Measurements from ENCODE around the gene TMEM131. TPM values are rescaled to one million over a fixed set of nuclear protein-coding genes. Genes with fewer than 3 reads are reported as not detected.
"Not testable (repeated sequence)": the region's sequence is repeated elsewhere in the genome, so short reads cannot be mapped to it uniquely, and the experiment has no call there.

Gene TMEM131
- total RNA-seq, 4 donors from 2014 or later: 39.0 to 58.5 (median 41.3) TPM

DNA sequence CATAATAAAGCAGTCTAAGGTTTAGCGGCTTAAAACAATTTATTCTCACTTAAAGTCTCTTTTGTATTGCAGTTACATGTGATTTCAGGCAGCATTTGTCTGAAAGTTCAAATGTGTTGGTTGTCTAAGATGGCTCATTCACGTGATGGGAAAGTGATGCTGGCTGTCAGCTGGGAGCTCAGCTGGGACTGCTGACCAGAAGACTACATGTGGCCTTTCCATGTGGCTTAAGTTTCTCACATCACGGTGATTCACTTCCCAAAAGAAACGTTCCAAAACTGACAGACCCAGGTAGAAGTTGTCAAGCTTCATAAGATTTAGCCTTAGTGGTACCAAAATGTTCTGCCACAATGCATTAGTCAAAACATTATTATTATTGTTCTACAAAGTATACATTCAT is 76.9 kb downstream of the TMEM131 start:
- no peaks in the 10 kb centered on the region for H3K9me3 ChIP-seq
- no peak overlapping the region for H3K27ac ChIP-seq
- peaks cover 0 to 10% (median 0%) of the 10 kb centered on the region in 4 donors for H3K4me1 ChIP-seq
- DNase-seq (ENCODE audit: low spot score in 2 of 2): no peak
- H3K4me3 ChIP-seq: no peak overlapping the region
- TF ChIP-seq, protein P1, sequence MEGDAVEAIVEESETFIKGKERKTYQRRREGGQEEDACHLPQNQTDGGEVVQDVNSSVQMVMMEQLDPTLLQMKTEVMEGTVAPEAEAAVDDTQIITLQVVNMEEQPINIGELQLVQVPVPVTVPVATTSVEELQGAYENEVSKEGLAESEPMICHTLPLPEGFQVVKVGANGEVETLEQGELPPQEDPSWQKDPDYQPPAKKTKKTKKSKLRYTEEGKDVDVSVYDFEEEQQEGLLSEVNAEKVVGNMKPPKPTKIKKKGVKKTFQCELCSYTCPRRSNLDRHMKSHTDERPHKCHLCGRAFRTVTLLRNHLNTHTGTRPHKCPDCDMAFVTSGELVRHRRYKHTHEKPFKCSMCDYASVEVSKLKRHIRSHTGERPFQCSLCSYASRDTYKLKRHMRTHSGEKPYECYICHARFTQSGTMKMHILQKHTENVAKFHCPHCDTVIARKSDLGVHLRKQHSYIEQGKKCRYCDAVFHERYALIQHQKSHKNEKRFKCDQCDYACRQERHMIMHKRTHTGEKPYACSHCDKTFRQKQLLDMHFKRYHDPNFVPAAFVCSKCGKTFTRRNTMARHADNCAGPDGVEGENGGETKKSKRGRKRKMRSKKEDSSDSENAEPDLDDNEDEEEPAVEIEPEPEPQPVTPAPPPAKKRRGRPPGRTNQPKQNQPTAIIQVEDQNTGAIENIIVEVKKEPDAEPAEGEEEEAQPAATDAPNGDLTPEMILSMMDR (IDR thresholded peaks at IDR 0.05): no peak
- peaks cover 0 to 21% (median 0%) of the 10 kb centered on the region in 3 donors for H3K36me3 ChIP-seq
- WGBS, 2 donors: 89 to 92% methylated on average over 4 of the region's 4 CpGs
- H3K27me3 ChIP-seq: no peaks in the 10 kb centered on the region

GRCh38 chr2:97917668-97918067 is 78.1 kb downstream of the TMEM131 start:
- H3K9me3 ChIP-seq; H3K27ac ChIP-seq; H3K27me3 ChIP-seq; DNase-seq (ENCODE audit: low spot score in 2 of 2); H3K4me3 ChIP-seq: not testable (repeated sequence)
- WGBS, 2 donors: 93 to 96% methylated on average over 7 of the region's 7 CpGs
- Histone ChIP-seq H3K4me1 (peaks cover 0 to 10% (median 0%) of the 10 kb centered on the region in 4 donors), H3K36me3 (peaks cover 0 to 13% (median 0%) of the 10 kb centered on the region in 3 donors)

GRCh38 chr2:97914691-97915213 is 81.0 kb downstream of the TMEM131 start:
- Histone ChIP-seq H3K4me1 (peaks cover 0 to 16% (median 0%) of the 10 kb centered on the region in 4 donors), H3K9me3 (peaks cover 0 to 3% (median 0%) of the 10 kb centered on the region in 4 donors), H3K4me3 (no peak overlapping the region), H3K27ac (no peak overlapping the region), H3K36me3 (peaks cover 0 to 17% (median 0%) of the 10 kb centered on the region in 3 donors), H3K27me3 (no peaks in the 10 kb centered on the region)
- TF ChIP-seq POLR2A (IDR thresholded peaks at IDR 0.05): no peak
- TF ChIP-seq, protein P1 (IDR thresholded peaks at IDR 0.05): no peak
- no peak for TF ChIP-seq EP300 (IDR thresholded peaks at IDR 0.05)
- no peak for DNase-seq (ENCODE audit: low spot score in 2 of 2)
- WGBS, 2 donors: 78 to 80% methylated on average over 5 of the region's 5 CpGs

DNA sequence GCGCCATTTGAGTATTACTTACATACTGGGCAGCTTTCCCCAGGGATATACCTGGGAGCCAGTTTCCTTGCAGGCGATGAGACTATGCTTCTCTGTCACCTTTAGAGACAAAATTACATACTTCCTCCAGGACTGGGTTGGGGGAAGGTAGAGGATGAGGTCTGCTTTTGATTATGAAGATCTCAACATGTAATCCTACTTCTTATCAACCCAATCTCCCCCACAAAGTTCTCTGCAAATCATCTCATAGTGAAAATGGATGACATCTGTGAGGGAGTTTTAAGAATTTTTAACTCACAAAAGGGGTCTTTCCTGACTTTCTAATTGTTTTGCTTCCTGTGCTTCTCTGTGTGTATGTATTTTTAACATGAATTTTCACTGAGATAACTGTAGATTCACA is 81.9 kb downstream of the TMEM131 start:
- H3K27me3 ChIP-seq: no peaks in the 10 kb centered on the region
- no peak for TF ChIP-seq POLR2A (IDR thresholded peaks at IDR 0.05)
- peaks cover 0 to 8% (median 0%) of the 10 kb centered on the region in 3 donors for H3K36me3 ChIP-seq
- H3K27ac ChIP-seq: no peak overlapping the region
- H3K4me1 ChIP-seq: peaks cover 0 to 16% (median 0%) of the 10 kb centered on the region in 4 donors
- peaks cover 0 to 3% (median 0%) of the 10 kb centered on the region in 4 donors for H3K9me3 ChIP-seq
- no peak overlapping the region for H3K4me3 ChIP-seq
- 96 to 97% methylated on average over 2 of the region's 2 CpGs for WGBS, 2 donors
- no peak for DNase-seq (ENCODE audit: low spot score in 2 of 2)

GRCh38 chr2:97911922-97912575 is 83.7 kb downstream of the TMEM131 start:
- H3K9me3 ChIP-seq: peaks cover 0 to 3% (median 0%) of the 10 kb centered on the region in 4 donors
- no peaks in the 10 kb centered on the region for H3K27me3 ChIP-seq
- H3K36me3 ChIP-seq: peaks cover 0 to 17% (median 0%) of the 10 kb centered on the region in 3 donors
- peaks cover 0 to 16% (median 0%) of the 10 kb centered on the region in 4 donors for H3K4me1 ChIP-seq
- WGBS, 2 donors: 44 to 51% methylated on average over 1 of the region's 1 CpG
- no peak overlapping the region for H3K4me3 ChIP-seq
- no peak overlapping the region for H3K27ac ChIP-seq
- DNase-seq (ENCODE audit: low spot score in 2 of 2): no peak
- TF ChIP-seq, protein P1 (IDR thresholded peaks at IDR 0.05): no peak
- no peak for TF ChIP-seq EP300 (IDR thresholded peaks at IDR 0.05)

DNA sequence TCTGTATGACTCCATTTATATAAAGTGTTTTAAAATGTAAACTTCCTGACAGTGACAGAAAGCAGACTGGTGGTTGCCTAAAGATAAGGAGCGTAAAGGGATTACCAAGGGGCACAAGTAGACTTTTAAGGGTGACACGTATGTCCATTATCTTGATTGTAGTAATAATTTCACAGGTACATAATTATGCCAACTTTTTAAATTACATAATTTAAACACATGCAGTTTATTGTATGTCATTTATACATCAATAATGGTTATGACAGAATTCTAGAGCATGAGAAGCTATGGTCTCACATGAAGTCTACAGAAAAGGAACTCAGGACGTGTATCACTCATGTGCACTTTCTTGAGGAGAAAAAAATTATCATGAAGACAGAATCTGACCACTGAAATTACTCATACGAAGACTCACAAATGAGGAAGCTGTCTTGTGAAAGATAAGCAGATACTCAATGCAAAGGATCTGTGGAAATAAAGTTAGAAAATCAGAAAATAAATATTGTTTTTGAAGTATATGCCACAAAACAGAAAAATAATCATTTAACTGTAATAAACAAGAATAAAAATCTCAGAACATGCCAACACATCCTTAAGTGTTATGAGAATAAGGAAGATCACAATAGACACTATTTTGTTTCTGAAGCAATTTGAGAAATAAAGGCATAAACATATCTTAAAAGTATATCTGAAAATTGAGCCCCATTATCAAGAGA is 84.4 kb downstream of the TMEM131 start:
- no peaks in the 10 kb centered on the region for H3K27me3 ChIP-seq
- H3K27ac ChIP-seq: no peak overlapping the region
- peaks cover 0 to 10% (median 0%) of the 10 kb centered on the region in 4 donors for H3K4me1 ChIP-seq
- H3K4me3 ChIP-seq: no peak overlapping the region
- peaks cover 0 to 3% (median 0%) of the 10 kb centered on the region in 4 donors for H3K9me3 ChIP-seq
- DNase-seq (ENCODE audit: low spot score in 2 of 2): no peak
- 83 to 84% methylated on average over 4 of the region's 4 CpGs for WGBS, 2 donors
- peaks cover 0 to 22% (median 0%) of the 10 kb centered on the region in 3 donors for H3K36me3 ChIP-seq
- TF ChIP-seq, protein P1 (IDR thresholded peaks at IDR 0.05): no peak
